ENCODE measurements around the gene NSD1.

The NSD1 gene, protein sequence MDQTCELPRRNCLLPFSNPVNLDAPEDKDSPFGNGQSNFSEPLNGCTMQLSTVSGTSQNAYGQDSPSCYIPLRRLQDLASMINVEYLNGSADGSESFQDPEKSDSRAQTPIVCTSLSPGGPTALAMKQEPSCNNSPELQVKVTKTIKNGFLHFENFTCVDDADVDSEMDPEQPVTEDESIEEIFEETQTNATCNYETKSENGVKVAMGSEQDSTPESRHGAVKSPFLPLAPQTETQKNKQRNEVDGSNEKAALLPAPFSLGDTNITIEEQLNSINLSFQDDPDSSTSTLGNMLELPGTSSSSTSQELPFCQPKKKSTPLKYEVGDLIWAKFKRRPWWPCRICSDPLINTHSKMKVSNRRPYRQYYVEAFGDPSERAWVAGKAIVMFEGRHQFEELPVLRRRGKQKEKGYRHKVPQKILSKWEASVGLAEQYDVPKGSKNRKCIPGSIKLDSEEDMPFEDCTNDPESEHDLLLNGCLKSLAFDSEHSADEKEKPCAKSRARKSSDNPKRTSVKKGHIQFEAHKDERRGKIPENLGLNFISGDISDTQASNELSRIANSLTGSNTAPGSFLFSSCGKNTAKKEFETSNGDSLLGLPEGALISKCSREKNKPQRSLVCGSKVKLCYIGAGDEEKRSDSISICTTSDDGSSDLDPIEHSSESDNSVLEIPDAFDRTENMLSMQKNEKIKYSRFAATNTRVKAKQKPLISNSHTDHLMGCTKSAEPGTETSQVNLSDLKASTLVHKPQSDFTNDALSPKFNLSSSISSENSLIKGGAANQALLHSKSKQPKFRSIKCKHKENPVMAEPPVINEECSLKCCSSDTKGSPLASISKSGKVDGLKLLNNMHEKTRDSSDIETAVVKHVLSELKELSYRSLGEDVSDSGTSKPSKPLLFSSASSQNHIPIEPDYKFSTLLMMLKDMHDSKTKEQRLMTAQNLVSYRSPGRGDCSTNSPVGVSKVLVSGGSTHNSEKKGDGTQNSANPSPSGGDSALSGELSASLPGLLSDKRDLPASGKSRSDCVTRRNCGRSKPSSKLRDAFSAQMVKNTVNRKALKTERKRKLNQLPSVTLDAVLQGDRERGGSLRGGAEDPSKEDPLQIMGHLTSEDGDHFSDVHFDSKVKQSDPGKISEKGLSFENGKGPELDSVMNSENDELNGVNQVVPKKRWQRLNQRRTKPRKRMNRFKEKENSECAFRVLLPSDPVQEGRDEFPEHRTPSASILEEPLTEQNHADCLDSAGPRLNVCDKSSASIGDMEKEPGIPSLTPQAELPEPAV (N-terminal part only)

DNA sequence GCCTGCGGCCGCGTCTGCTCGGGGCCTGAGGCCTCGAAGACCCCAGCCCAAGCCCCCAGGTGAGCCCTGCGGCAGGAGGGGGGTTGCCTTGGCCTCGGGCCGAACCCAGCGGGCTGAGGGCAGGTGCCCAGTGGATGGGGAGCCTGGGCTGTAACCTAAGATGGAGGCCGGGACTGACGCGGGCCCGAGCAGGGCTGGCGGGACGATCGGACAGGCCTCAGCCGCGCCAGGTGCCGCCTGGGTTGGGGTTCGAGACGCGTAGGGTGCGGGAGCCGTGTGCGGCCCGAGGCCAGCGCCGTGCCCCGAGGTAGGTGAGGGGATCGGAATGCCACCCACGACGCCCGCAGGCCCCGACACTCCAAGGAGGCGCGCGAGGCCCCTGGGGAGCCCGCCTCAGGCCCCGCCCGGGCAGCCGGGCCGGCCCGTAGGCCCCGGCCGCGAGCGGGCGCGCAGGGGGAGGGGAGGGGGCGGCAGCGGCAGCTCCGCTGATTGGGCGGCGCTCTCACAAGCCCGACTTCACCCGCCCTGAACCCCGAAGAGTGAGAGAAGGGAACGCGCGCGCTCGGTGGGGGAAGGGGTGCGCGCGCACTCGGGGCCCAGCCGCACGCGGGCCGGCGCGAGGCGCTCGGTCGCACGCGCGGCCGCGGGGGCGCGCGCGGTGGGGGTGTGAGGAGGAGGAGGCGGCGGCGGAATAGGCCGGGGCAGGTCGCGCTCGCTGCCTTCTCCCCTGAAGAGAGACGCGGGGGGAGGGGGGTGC is at the start of gene NSD1:
NSD1 (plus strand) TSS at position 678 of the 757 bp plus-strand sequence. CDS start 1,331 bp downstream, outside the sequence.
- Histone ChIP-seq H3K9me3 (ENCODE audit: control insufficient read depth in 1 of 2, low read length in 2 of 2) (no peaks in the 10 kb centered on the region), H3K36me3 (ENCODE audit: control insufficient read depth in 1 of 2, insufficient read depth in 2 of 2, low read length in 2 of 2) (peaks cover 10 to 19% of the 10 kb centered on the region in 2 donors), H3K4me3 (ENCODE audit: low read depth in 1 of 2, low read length in 2 of 2) (peak within 1 kb of the TSS; percentile 80 to 83), H3K4me1 (ENCODE audit: control insufficient read depth in 1 of 2, insufficient read depth in 2 of 2, low read length in 2 of 2) (peaks cover 24 to 31% of the 10 kb centered on the region in 2 donors), H3K27ac (ENCODE audit: low read depth, low read length) (peak within 1 kb of the TSS; percentile 85), H3K27me3 (ENCODE audit: control insufficient read depth in 1 of 2, insufficient read depth in 2 of 2, low read length in 2 of 2) (no peaks in the 10 kb centered on the region), H3K9ac (ENCODE audit: low read depth in 1 of 2, low read length in 2 of 2) (peak within 1 kb of the TSS; percentile 73 to 87)

DNA sequence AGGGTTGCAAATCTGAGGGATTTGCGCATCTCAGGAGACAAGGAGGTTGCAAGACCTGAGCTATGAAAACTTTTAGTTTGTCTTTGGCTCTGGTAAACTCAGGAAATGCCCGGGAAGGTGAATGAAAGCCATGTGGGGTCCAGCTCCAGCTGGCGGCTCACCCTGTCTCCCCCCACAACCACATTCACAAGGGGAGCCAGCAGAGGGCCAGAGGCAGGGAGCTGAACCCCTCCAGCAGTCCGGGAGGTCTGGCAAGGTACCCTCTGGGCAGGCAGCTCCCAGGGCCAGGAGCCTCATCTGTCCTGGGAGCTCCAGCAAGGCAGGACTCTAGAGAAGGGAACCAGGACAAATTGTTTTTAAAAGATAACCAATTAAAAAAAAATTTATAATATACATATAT is 49.4 kb upstream of the NSD1 start:
- Histone ChIP-seq H3K9ac (ENCODE audit: low read depth in 1 of 2, low read length in 2 of 2) (no peak overlapping the region), H3K4me1 (ENCODE audit: control insufficient read depth in 1 of 2, insufficient read depth in 2 of 2, low read length in 2 of 2) (peaks cover 19% of the 10 kb centered on the region in 2 donors), H3K4me3 (ENCODE audit: low read depth in 1 of 2, low read length in 2 of 2) (no peak overlapping the region), H3K36me3 (ENCODE audit: control insufficient read depth in 1 of 2, insufficient read depth in 2 of 2, low read length in 2 of 2) (no peaks in the 10 kb centered on the region), H3K9me3 (ENCODE audit: control insufficient read depth in 1 of 2, low read length in 2 of 2) (no peaks in the 10 kb centered on the region), H3K27ac (ENCODE audit: low read depth, low read length) (no peak overlapping the region), H3K27me3 (ENCODE audit: control insufficient read depth in 1 of 2, insufficient read depth in 2 of 2, low read length in 2 of 2) (no peaks in the 10 kb centered on the region)

DNA sequence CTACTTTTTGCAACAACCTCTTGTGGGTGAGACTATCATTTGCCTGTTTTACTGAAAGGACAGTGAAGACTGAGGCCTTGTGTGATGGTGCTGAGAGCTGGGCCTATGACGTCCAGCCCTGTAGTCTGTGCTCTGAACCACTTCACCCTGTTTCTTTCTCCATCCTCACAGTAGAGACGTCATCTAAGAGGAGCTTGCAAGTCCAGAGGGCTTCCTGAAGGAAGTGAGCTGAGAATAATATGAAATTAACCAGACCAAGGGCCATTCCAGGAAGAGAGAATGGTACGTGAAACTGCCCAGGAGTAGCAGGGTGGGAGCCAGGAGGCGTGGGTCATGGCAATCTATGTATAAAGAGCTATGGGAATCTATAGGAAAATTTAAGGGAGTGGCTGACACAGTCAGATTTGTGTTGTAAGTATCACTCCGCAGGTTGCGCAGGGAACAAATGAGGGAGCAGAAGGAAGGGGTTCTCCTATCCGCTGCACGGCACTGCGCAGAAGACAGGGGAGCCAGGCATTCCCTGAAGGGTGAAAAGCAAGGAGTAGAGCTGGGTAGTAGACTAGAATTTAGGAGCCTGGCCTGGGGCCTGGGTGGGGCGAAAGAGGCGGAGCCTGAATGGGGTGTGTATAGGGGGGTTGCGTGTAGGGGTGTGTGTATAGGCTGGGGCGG is 47.5 kb upstream of the NSD1 start:
- Histone ChIP-seq H3K4me1 (ENCODE audit: control insufficient read depth in 1 of 2, insufficient read depth in 2 of 2, low read length in 2 of 2) (peaks cover 38 to 39% of the 10 kb centered on the region in 2 donors), H3K36me3 (ENCODE audit: control insufficient read depth in 1 of 2, insufficient read depth in 2 of 2, low read length in 2 of 2) (peaks cover 6 to 7% of the 10 kb centered on the region in 2 donors), H3K4me3 (ENCODE audit: low read depth in 1 of 2, low read length in 2 of 2) (peak overlapping the region; percentile 9 to 32), H3K9ac (ENCODE audit: low read depth in 1 of 2, low read length in 2 of 2) (peak overlapping the region; percentile 26 to 49), H3K27ac (ENCODE audit: low read depth, low read length) (peak overlapping the region; percentile 43), H3K27me3 (ENCODE audit: control insufficient read depth in 1 of 2, insufficient read depth in 2 of 2, low read length in 2 of 2) (no peaks in the 10 kb centered on the region), H3K9me3 (ENCODE audit: control insufficient read depth in 1 of 2, low read length in 2 of 2) (no peaks in the 10 kb centered on the region)

DNA sequence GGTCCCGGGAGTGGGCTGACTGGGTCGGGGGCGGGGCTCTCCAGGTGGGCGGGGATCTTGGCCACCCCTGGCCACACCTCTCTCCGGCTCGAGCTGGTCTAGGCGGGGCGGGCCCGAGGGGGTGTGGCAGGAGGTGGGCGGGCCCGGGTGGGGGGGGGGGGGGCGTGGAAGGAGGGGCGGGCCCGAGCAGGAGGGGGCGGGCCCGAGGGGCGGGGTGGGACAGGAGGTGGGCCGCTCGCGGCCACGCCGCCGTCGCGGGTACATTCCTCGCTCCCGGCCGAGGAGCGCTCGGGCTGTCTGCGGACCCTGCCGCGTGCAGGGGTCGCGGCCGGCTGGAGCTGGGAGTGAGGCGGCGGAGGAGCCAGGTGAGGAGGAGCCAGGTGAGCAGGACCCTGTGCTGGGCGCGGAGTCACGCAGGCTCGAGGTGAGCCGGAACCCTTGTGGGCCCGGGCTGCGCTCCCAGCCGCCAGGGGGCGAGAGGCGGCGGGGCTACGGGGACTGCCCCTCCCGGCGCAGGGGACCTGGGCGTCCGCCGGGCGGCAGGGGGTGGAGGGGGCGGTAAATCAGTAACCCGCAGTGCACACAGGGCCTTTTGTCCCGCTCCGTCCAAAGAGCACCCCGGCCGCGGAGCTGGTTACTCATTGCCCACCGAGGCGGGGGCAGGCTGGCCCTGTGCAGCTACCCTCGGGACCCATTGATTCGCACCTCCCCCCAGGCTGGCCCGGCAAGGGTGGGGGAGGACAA is 46.7 kb upstream of the NSD1 start, which contains the start of gene FGFR4:
FGFR4 (plus strand) TSS at position 262 of the 744 bp plus-strand sequence. CDS start 2,688 bp downstream, outside the sequence.
- H3K4me1 ChIP-seq (ENCODE audit: control insufficient read depth in 1 of 2, insufficient read depth in 2 of 2, low read length in 2 of 2): peaks cover 43 to 44% of the 10 kb centered on the region in 2 donors

DNA sequence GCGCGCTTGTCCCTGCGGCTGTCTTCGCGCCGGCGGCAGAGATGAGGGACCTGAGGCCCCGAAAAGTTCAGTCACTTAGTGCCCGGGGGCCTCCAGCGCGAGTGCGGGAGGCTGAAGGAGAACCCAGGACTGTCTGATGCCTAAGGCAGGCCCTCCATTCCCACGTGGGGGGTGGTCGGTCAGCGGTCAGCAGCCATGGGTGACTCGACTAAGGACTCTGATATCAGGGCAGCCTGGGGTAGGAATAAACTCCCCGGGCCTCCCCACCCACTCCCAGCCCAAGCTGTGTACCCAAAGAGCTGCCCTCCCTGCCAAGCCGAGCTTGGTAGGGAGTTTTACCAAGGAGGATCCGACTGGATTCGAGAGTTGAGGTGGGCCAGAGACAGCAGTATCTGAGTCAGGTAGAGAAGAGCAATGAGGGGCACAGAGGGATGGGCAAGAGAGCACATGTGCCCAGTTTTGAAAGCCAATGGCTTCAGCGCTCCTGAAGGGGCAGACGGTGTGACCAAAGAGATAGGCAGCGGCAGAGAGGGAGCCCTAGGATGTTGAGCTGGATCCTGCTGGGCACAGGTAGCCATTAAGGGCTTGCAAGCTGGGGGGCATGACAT is 46.1 kb upstream of the NSD1 start:
- H3K4me3 ChIP-seq (ENCODE audit: low read depth in 1 of 2, low read length in 2 of 2): peak overlapping the region; percentile 77 to 83
- H3K4me1 ChIP-seq (ENCODE audit: control insufficient read depth in 1 of 2, insufficient read depth in 2 of 2, low read length in 2 of 2): peaks cover 44% of the 10 kb centered on the region in 2 donors
- peak overlapping the region; percentile 73 for H3K27ac ChIP-seq (ENCODE audit: low read depth, low read length)
- H3K27me3 ChIP-seq (ENCODE audit: control insufficient read depth in 1 of 2, insufficient read depth in 2 of 2, low read length in 2 of 2): no peaks in the 10 kb centered on the region
- peak overlapping the region; percentile 69 to 80 for H3K9ac ChIP-seq (ENCODE audit: low read depth in 1 of 2, low read length in 2 of 2)
- no peaks in the 10 kb centered on the region for H3K9me3 ChIP-seq (ENCODE audit: control insufficient read depth in 1 of 2, low read length in 2 of 2)
- H3K36me3 ChIP-seq (ENCODE audit: control insufficient read depth in 1 of 2, insufficient read depth in 2 of 2, low read length in 2 of 2): peaks cover 18 to 20% of the 10 kb centered on the region in 2 donors

More for the DNA sequence above, 46.7 kb upstream of the NSD1 start, which contains the start of gene FGFR4:
- H3K27me3 ChIP-seq (ENCODE audit: control insufficient read depth in 1 of 2, insufficient read depth in 2 of 2, low read length in 2 of 2): no peaks in the 10 kb centered on the region
- peak within 1 kb of the TSS; percentile 69 to 80 for H3K9ac ChIP-seq (ENCODE audit: low read depth in 1 of 2, low read length in 2 of 2)
- peaks cover 13% of the 10 kb centered on the region in 2 donors for H3K36me3 ChIP-seq (ENCODE audit: control insufficient read depth in 1 of 2, insufficient read depth in 2 of 2, low read length in 2 of 2)
- H3K27ac ChIP-seq (ENCODE audit: low read depth, low read length): peak within 1 kb of the TSS; percentile 84
- peak within 1 kb of the TSS; percentile 77 to 83 for H3K4me3 ChIP-seq (ENCODE audit: low read depth in 1 of 2, low read length in 2 of 2)
- no peaks in the 10 kb centered on the region for H3K9me3 ChIP-seq (ENCODE audit: control insufficient read depth in 1 of 2, low read length in 2 of 2)

DNA sequence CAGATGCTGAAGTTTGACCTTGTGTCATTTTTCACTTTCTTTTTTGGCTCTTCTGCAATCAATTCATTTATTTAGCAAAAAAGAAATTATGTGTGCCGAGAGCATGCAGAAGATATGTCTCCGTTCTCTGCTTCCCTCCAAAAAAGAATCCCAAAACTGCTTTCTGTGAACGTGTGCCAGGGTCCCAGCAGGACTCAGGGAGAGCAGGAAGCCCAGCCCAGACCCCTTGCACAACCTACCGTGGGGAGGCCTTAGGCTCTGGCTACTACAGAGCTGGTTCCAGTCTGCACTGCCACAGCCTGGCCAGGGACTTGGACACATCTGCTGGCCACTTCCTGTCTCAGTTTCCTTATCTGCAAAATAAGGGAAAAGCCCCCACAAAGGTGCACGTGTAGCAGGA is 44.4 kb upstream of the NSD1 start:
- peak overlapping the region; percentile 51 to 59 for H3K4me3 ChIP-seq (ENCODE audit: low read depth in 1 of 2, low read length in 2 of 2)
- H3K27ac ChIP-seq (ENCODE audit: low read depth, low read length): no peak overlapping the region
- H3K4me1 ChIP-seq (ENCODE audit: control insufficient read depth in 1 of 2, insufficient read depth in 2 of 2, low read length in 2 of 2): peaks cover 44 to 45% of the 10 kb centered on the region in 2 donors
- H3K9me3 ChIP-seq (ENCODE audit: control insufficient read depth in 1 of 2, low read length in 2 of 2): no peaks in the 10 kb centered on the region
- peaks cover 18 to 36% of the 10 kb centered on the region in 2 donors for H3K36me3 ChIP-seq (ENCODE audit: control insufficient read depth in 1 of 2, insufficient read depth in 2 of 2, low read length in 2 of 2)
- H3K27me3 ChIP-seq (ENCODE audit: control insufficient read depth in 1 of 2, insufficient read depth in 2 of 2, low read length in 2 of 2): no peaks in the 10 kb centered on the region
- H3K9ac ChIP-seq (ENCODE audit: low read depth in 1 of 2, low read length in 2 of 2): peak overlapping the region; percentile 57 to 58

DNA sequence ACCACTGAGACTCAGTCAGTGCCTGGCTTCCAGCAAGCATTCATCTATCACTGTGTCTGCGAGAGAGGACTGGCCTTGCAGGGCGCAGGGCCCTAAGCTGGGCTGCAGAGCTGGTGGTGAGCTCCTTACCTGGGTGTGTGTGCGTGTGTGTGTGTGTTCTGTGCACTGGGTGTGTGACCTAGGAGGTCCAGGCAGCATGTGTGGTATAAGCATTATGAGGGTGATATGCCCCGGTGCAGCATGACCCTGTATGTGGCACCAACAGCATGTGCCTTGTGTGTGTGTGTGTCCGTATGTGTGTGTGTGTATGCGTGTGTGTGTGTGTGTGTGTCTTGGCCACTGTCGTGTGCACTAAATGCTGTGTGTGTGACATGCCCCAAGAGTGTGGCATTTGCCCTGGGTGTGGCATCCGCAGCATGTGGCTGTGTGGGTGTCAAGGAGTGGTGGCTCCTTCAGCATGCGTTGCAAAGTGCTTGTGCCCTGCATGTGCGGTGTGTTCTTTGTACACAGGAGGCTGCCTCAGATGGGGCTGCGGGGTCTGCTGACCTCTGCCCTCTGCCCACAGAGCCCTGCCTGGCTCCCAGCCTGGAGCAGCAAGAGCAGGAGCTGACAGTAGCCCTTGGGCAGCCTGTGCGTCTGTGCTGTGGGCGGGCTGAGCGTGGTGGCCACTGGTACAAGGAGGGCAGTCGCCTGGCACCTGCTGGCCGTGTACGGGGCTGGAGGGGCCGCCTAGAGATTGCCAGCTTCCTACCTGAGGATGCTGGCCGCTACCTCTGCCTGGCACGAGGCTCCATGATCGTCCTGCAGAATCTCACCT is 43.5 kb upstream of the NSD1 start:
- H3K9ac ChIP-seq (ENCODE audit: low read depth in 1 of 2, low read length in 2 of 2): peak overlapping the region in 1 of 2 donors; percentile 58
- peak overlapping the region in 1 of 2 donors; percentile 59 for H3K4me3 ChIP-seq (ENCODE audit: low read depth in 1 of 2, low read length in 2 of 2)
- no peak overlapping the region for H3K27ac ChIP-seq (ENCODE audit: low read depth, low read length)
- H3K27me3 ChIP-seq (ENCODE audit: control insufficient read depth in 1 of 2, insufficient read depth in 2 of 2, low read length in 2 of 2): no peaks in the 10 kb centered on the region
- no peaks in the 10 kb centered on the region for H3K9me3 ChIP-seq (ENCODE audit: control insufficient read depth in 1 of 2, low read length in 2 of 2)
- H3K4me1 ChIP-seq (ENCODE audit: control insufficient read depth in 1 of 2, insufficient read depth in 2 of 2, low read length in 2 of 2): peaks cover 44 to 52% of the 10 kb centered on the region in 2 donors
- H3K36me3 ChIP-seq (ENCODE audit: control insufficient read depth in 1 of 2, insufficient read depth in 2 of 2, low read length in 2 of 2): peaks cover 18 to 42% of the 10 kb centered on the region in 2 donors
